G401 (cell line): ENCODE results near the gene ADGRL3. TPM values are rescaled to one million over a fixed set of nuclear protein-coding genes. Genes with fewer than 3 reads are reported as not detected.
"Not testable (repeated sequence)": the region's sequence is repeated elsewhere in the genome, so short reads cannot be mapped to it uniquely, and the experiment has no call there.

Experiments used
- DNase-seq: peaks from one replicate; pipeline ENCODE4 v3.0.0-alpha.2; 2015; ENCODE audit warnings: low spot score
- in situ Hi-C: cut with HindIII; loops from 2 replicates; pipeline ENCODE4 v1.10.0; 2016; ENCODE audit warnings: low sequenced_read_pairs, mixed read lengths
- total RNA-seq: library from RNA; depleted of rRNA; stranded (reverse); fragments of >200 nt; shearing (Covaris generic); gene quantifications from 2 replicates; pipeline ENCODE4 v1.2.3, GENCODE V29; 2014

ADGRL3 gene
- total RNA-seq, 1 experiment from 2014 or later: not detected

GRCh38 chr4:61571761-61572559, 371.8 kb downstream of the ADGRL3 start:
- in situ Hi-C loops: no loop called here
- no peak for DNase-seq

DNA sequence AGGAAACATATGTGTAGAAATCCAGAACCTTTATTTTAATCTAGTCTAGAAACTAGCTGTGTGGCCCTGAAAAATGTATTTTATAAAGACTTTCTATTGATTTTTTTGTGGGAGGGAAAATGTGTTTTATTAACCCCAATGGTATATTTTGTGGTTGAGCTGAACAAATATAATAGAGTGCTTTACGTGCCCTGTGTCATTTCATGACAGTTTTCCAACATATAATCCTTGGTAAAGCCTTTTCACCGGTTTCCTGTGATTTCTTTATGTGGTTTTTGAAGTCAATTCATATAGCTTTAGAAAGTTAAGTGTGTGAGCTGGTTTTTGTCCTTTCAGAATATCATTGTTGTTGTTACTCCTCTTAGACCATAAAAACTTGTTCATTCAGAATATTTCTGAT, 375.7 kb downstream of the ADGRL3 start:
- in situ Hi-C loops: no loop called here
- no peak for DNase-seq

GRCh38 chr4:61579786-61580185, 379.7 kb downstream of the ADGRL3 start:
- in situ Hi-C loops: no loop called here
- no peak for DNase-seq

DNA sequence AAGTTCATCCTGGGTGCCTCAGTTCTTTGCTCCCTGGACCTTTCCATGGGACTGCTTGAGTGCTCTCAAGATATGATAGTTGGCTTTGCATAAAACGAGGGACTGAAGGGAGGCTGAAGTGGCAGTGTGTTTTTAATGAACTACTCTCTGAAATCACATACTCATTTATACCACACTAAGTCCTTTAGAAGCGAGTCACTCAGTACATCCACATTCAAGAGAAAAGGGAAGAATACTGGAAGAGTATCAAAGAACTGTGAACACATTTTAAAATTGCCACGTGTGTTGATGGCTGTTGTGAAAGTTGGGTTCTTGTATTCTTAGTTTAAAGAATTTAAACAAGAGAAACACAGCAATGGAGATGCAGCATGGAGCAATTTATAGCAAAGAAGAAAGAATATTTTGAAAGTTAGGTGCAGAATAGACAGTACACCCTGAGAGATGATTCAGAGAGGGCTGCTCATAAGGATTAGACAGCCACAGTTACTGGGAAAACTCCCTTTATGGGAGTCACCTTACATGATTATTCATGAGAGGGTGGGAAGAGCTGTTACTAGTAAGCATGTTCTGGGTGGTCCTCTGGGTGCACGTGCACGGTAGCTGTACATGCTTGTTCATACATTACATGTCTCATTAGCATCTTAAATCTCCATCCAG, 380.7 kb downstream of the ADGRL3 start:
- DNase-seq: no peak
- in situ Hi-C loops: no loop called here

- no peak for DNase-seq
- in situ Hi-C loops: no loop called here
These were observed 383.6 kb downstream of the ADGRL3 start for GRCh38 chr4:61583696-61584095.

DNA sequence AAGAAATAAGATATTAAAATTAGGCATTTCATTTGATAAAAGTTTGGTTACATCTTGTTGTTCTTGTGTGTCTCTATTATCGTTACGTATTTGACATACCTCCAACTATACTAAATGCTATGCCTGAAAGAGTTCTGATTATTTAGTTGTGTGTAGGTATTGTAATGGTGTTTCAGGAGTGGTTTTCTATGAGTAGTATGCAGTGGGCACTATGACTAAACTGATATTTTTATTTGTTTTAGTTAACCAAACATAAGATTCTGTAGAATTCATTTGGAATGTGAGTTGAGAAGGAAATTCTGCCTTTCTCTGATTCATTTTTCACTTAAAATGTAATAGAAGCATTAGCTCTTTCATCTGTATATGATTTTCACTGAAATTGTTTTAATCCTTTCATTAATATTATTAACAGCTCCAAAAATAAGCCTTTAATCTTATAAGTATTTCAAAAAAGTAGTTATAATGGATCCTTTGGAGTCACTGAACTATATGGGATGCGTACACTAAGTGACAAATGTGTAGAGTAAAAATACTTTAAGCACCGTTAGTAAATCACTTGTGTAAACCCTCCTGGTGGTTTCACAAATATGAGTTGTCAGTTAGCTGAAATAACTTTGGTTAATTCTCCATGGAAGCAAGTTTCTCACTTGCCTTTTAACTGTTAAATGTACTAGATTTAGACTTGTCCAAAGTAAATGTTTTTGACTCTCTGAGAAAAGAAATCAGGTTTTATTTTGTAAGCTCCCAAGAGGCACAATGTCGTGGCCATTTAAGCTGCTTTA, 388.7 kb downstream of the ADGRL3 start:
- no peak for DNase-seq

GRCh38 chr4:61590881-61591280, 390.8 kb downstream of the ADGRL3 start:
- DNase-seq: no peak

More for the DNA sequence above, 388.7 kb downstream of the ADGRL3 start:
- in situ Hi-C loops: no loop called here

DNA sequence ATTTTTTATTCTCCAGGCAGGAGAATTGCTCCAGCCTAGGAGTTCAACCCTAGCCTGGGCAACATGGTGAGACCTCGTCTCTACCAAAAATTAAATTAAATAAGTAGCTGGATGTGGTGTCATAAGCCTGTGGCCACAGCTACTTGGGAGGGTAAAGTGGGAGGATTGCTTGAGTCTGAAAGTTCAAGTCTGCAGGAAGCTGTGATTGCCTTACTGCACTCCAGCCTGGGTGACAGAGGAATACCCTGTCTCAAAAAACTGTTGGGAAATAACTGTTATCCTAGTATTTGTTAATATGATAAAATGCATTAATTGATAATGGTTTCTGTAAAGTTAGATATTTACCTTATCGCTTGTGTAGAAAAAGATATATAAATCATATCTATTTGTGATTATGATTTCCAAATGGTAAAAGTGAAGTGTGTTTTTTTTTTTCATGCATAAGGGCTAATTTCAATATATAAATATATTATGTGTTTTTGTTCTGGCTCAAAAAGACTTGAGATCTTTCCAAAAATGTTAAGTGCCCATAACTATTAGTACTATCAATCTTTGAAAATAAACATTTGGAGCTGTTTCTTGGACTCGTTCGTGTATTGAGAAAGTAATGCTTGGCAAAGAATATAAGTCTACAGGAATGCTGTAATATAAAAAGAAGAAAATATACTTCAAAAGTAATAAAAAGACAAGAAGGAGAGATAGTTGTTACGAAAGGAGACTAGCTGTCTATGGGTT, 396.6 kb downstream of the ADGRL3 start:
- in situ Hi-C loops: no loop called here
- no peak for DNase-seq

More at GRCh38 chr4:61590881-61591280, 390.8 kb downstream of the ADGRL3 start:
- in situ Hi-C loops: no loop called here

DNA sequence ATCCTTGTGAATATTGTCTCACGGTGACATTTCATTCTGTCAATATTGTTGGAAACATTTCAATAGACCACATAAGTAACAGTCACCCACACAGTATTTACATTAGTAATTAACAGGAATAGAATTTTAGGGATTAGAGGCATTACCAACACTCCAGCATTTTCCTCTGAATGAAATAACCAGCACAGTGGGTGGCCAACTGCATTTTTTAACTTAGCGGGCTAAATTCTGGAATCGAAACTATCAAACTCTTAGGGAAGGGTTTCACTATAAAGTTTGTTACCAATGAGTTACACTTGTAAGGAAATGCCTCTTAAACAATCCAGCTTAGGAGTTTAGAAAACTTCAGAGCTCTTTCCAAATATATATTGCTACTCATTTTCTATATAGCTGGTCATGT, 403.0 kb downstream of the ADGRL3 start:
- in situ Hi-C loops: no loop called here

GRCh38 chr4:61604054-61604453, 403.9 kb downstream of the ADGRL3 start:
- in situ Hi-C loops: no loop called here
- DNase-seq: no peak

More for the DNA sequence above, 403.0 kb downstream of the ADGRL3 start:
- no peak for DNase-seq

DNA sequence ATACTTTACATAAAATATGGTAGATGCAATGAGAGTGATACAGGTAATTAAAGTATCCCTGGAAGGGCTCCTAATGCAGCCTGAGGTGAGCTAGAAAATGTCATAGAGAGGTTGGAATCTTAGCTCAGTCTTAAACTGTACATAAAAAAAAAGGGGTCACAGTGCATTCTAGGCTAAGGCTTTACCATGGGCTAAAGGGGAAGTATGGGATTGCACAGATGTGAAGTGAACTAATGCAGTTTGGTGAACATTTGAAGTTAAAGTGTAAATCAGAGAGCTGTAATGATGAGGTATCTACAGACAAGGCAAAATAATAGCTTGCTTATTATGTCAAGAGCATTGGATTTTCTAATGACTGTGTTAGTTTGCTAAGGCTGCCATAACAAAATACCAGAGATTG, 405.9 kb downstream of the ADGRL3 start:
- DNase-seq: no peak
- in situ Hi-C loops: no loop called here

- DNase-seq: no peak
- in situ Hi-C loops: no loop called here
These were observed 414.1 kb downstream of the ADGRL3 start for GRCh38 chr4:61614231-61614630.

DNA sequence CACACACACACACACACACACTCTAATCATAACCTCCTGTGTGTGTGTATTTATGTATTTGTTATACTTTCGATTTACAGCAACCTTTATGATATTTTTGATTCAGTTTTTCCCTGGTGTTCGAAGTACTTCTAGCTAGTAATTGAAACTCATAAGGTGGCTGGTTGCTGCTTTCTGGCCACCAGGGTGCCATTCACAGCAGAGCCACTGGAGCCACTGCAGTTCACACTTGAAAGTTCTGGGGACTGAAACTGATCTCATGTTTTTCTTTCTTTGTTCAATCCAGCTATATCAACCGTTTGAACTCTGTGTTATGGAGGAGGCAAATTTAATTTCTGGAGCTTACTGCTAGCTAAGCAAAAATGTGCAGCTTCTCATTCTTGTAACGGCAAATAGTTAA, 419.4 kb downstream of the ADGRL3 start:
- in situ Hi-C loops: no loop called here

DNA sequence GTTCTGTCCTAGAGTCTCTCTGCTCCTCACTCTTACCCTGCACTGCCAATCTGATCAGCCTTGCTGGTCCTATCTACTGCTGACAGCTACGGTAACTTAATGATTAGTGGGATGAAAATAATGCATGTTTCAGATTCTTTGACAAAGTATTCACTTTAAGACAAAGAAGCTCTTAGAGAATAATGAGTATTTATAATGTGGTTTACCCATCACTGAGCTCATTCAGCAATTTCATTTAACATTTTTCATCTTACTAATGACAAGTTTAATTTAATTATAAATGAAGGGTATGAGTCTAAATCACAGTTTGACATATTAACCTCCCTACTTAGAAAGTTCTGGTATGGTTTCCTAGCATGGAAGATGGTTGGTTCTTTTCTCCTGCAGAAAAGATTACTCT, 428.2 kb downstream of the ADGRL3 start:
- in situ Hi-C loops: no loop called here
- no peak for DNase-seq

More for the DNA sequence above, 419.4 kb downstream of the ADGRL3 start:
- no peak for DNase-seq

DNA sequence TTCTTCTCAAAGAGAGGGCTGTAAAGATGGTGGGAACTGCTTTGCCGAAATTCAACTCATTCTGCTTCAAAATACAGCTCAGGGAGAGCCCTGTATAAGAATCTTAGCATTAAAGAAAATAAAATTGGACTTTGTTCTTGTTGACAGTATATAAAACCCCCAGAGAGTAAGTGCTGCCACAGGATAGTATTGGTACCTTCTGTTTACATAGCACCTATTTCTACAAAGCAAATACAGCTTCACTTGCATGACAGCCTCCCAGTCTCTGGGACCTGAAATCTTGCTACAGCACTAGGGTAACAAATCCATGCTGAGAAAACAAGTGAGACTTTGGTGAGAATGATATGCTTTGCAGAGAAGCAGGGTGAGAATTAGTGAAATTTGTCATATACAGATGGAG, 428.6 kb downstream of the ADGRL3 start:
- in situ Hi-C loops: no loop called here
- DNase-seq: no peak

- in situ Hi-C loops: no loop called here
- DNase-seq: no peak
These were observed 430.4 kb downstream of the ADGRL3 start for GRCh38 chr4:61630548-61630947.

GRCh38 chr4:61638591-61638990, 438.5 kb downstream of the ADGRL3 start:
- in situ Hi-C loops: no loop called here

DNA sequence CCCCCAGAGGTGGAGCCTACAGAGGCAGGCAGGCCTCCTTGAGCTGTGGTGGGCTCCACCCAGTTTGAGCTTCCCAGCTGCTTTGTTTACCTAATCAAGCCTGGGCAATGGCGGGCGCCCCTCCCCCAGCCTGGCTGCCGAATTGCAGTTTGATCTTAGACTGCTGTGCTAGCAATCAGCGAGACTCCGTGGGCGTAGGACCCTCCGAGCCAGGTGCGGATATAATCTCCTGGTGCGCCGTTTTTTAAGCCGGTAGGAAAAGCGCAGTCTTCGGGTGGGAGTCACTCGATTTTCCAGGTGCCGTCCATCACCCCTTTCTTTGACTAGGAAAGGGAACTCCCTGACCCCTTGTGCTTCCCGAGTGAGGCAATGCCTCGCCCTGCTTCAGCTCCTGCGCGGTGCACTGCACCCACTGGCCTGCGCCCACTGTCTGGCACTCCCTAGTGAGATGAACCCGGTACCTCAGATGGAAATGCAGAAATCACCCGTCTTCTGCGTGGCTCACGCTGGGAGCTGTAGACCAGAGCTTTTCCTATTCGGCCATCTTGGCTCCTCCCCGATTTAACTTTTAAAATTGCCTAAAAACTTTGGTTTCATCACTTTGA, 446.7 kb downstream of the ADGRL3 start:
- in situ Hi-C loops, DNase-seq: not testable (repeated sequence)

More at GRCh38 chr4:61638591-61638990, 438.5 kb downstream of the ADGRL3 start:
- no peak for DNase-seq

GRCh38 chr4:61648264-61648663, 448.1 kb downstream of the ADGRL3 start:
- DNase-seq: peak; percentile 28
- in situ Hi-C loops: no loop called here
